ENCODE measurements around the gene KIF26B.

KIF26B gene

DNA sequence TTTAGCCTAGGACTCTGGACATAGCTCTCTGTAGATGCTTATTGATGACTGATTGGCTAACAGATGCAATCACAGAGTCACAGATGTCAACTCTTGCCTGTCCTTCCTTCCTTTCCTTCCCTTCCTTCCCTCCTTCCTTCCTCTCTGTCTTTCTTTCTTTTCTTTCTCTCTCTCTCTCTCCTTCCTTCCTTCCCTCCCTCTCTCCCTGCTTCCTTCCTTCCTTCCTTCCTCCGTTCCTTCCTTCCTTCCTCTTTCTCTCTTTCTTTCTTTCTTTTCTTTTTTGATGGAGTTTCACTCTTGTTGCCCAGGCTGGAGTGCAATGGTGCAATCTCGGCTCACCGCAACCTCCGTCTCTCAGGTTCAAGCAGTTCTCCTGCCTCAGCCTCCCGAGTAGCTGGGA is 106.1 kb downstream of the KIF26B start:
- no peaks in the 10 kb centered on the region for H3K27me3 ChIP-seq (ENCODE audit: control insufficient read depth, insufficient read depth, low read length)
- H3K9me3 ChIP-seq (ENCODE audit: control insufficient read depth, low read length) = no peaks in the 10 kb centered on the region
- H3K36me3 ChIP-seq (ENCODE audit: control insufficient read depth, insufficient read depth, low read length) = no peaks in the 10 kb centered on the region
- peaks cover 36% of the 10 kb centered on the region for H3K4me1 ChIP-seq (ENCODE audit: control insufficient read depth, insufficient read depth, low read length)
- H3K4me3 ChIP-seq (ENCODE audit: low read length) = no peak overlapping the region
- no peak overlapping the region for H3K9ac ChIP-seq (ENCODE audit: low read length)

DNA sequence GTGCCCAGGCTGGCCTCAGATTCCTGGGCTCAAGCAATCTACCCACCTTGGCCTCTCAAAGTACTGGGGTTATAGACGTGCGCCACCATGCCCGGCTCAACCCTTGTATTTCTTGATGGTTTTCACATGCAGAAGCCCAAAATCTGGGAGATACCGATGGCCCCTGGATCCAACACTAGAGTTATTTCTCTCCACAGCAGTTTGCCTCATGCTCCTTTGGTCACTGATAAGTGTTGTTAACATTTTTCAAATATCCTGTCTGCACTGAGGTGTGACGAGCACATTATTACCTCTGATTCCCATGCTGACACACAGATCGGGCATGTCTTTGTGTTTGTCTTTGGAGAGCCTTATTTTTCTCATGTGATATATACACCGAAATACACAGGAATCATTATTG is 107.0 kb downstream of the KIF26B start:
- Histone ChIP-seq H3K27me3 (ENCODE audit: control insufficient read depth, insufficient read depth, low read length) (no peaks in the 10 kb centered on the region), H3K9me3 (ENCODE audit: control insufficient read depth, low read length) (no peaks in the 10 kb centered on the region), H3K9ac (ENCODE audit: low read length) (no peak overlapping the region), H3K4me1 (ENCODE audit: control insufficient read depth, insufficient read depth, low read length) (peaks cover 27% of the 10 kb centered on the region), H3K36me3 (ENCODE audit: control insufficient read depth, insufficient read depth, low read length) (no peaks in the 10 kb centered on the region), H3K4me3 (ENCODE audit: low read length) (no peak overlapping the region)

DNA sequence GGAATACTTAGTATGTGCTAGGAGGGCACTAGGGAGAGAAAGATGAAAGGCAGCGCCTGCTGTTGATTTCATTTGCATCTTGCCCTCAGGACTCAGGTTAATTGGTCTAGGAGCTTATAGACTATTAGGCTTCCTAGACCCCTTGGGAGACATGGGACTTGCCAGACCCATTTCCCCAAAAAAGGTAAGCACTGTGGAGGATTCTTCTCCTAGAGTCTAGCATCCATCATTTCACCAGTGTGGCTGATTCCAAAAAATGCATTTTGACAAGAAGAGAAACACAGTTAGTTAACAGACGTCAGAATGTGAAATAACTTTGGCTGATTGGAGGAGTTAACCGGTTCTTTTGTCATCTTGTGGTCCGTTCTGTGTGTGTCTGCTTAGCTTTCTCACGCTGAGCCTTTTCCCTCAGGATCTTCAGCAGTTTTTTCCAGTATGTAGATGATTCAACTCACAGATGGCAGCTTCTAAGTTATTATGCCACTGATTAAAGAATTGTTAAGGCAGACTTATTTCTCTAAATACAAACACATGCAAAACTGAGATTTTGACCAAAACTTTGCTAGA is 108.8 kb downstream of the KIF26B start:
- H3K4me1 ChIP-seq (ENCODE audit: control insufficient read depth, insufficient read depth, low read length) = peaks cover 13% of the 10 kb centered on the region
- H3K27me3 ChIP-seq (ENCODE audit: control insufficient read depth, insufficient read depth, low read length) = no peaks in the 10 kb centered on the region
- H3K4me3 ChIP-seq (ENCODE audit: low read length) = no peak overlapping the region
- no peak overlapping the region for H3K9ac ChIP-seq (ENCODE audit: low read length)
- no peaks in the 10 kb centered on the region for H3K36me3 ChIP-seq (ENCODE audit: control insufficient read depth, insufficient read depth, low read length)
- no peaks in the 10 kb centered on the region for H3K9me3 ChIP-seq (ENCODE audit: control insufficient read depth, low read length)

DNA sequence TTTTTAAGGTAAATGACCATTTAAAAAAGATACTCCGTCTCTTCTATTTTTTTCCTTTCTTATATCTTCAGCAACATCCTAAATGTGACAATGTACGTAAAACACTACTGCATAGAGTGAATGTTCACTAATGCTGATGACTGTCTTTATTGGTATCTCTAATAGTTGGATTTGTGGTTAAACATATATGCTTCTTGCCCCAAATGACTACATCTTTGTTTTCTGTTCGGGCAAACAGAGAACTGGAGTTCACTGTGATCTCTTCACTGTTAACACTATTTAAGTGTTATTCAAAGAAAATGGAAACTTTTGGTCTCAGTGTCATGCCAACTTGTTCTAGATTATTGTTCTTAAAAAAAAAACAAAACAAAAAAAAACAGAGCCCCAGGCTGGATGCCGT is 109.4 kb downstream of the KIF26B start:
- H3K9me3 ChIP-seq (ENCODE audit: control insufficient read depth, low read length) = no peaks in the 10 kb centered on the region
- no peak overlapping the region for H3K9ac ChIP-seq (ENCODE audit: low read length)
- no peaks in the 10 kb centered on the region for H3K27me3 ChIP-seq (ENCODE audit: control insufficient read depth, insufficient read depth, low read length)
- H3K4me3 ChIP-seq (ENCODE audit: low read length) = no peak overlapping the region
- H3K36me3 ChIP-seq (ENCODE audit: control insufficient read depth, insufficient read depth, low read length) = no peaks in the 10 kb centered on the region
- peaks cover 7% of the 10 kb centered on the region for H3K4me1 ChIP-seq (ENCODE audit: control insufficient read depth, insufficient read depth, low read length)

DNA sequence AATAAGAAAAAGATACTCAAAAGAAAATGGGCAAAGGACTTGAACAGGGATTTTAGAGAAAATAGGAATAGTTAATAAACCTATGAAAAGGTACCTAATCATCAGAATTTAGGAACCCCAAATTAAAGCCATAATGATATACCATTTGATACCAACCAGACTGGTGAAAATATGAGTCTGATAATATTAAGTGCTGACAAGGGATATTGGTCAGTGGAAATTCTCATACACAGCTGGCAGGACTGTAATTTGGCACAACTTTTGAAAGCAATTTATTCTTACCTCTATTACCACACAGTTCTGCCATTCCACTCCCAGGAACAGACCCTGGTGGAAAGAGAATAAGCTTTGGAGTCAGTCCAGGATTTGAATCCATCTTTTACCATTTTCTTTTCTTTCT is 111.3 kb downstream of the KIF26B start:
- Histone ChIP-seq H3K4me3 (ENCODE audit: low read length) (no peak overlapping the region), H3K9me3 (ENCODE audit: control insufficient read depth, low read length) (no peaks in the 10 kb centered on the region), H3K27me3 (ENCODE audit: control insufficient read depth, insufficient read depth, low read length) (no peaks in the 10 kb centered on the region), H3K4me1 (ENCODE audit: control insufficient read depth, insufficient read depth, low read length) (peaks cover 4% of the 10 kb centered on the region), H3K36me3 (ENCODE audit: control insufficient read depth, insufficient read depth, low read length) (no peaks in the 10 kb centered on the region), H3K9ac (ENCODE audit: low read length) (no peak overlapping the region)

DNA sequence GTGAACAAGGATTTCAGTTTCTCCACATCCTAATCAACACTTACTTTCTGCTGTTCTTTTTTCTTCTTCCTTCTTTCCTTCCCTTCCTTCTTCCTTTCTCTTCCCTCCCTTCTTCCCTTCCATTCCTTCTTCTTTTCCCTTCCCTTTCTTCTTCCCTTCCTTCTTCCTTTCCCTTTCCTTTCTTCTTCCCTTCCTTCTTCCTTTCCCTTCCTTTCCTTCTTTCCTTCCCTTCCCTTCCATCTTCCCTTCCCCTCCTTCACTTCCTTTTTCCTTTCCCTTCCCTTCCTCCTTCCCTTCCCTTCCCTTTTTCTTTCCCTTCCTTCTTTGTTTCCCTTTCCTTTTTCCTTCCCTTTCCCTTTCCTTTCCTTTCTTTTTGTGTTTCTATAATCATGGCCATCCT is 115.3 kb downstream of the KIF26B start:
- no peak overlapping the region for H3K9ac ChIP-seq (ENCODE audit: low read length)
- no peaks in the 10 kb centered on the region for H3K27me3 ChIP-seq (ENCODE audit: control insufficient read depth, insufficient read depth, low read length)
- no peaks in the 10 kb centered on the region for H3K9me3 ChIP-seq (ENCODE audit: control insufficient read depth, low read length)
- no peak overlapping the region for H3K4me3 ChIP-seq (ENCODE audit: low read length)
- H3K4me1 ChIP-seq (ENCODE audit: control insufficient read depth, insufficient read depth, low read length) = peaks cover 4% of the 10 kb centered on the region
- no peaks in the 10 kb centered on the region for H3K36me3 ChIP-seq (ENCODE audit: control insufficient read depth, insufficient read depth, low read length)

DNA sequence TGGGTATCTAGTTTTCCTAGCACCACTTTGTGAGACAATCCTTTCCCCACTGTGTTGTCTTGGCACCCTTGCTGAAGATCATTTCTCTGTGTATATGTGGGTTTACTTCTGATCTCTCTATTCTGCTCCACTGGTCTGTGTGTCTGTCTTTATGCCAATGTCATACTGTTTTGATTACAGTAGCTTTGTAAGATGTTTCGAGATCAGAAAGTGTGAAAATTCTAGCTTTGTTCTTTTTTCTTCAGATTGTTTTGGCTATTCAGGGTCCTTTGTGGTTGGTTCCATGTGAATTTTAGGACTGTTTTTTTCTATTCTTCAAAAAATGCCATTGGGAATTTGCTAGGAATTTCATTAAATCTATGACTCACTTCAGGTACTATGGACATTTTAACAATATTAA is 116.2 kb downstream of the KIF26B start:
- Histone ChIP-seq H3K27me3 (ENCODE audit: control insufficient read depth, insufficient read depth, low read length) (no peaks in the 10 kb centered on the region), H3K9me3 (ENCODE audit: control insufficient read depth, low read length) (no peaks in the 10 kb centered on the region), H3K36me3 (ENCODE audit: control insufficient read depth, insufficient read depth, low read length) (no peaks in the 10 kb centered on the region), H3K4me3 (ENCODE audit: low read length) (no peak overlapping the region), H3K9ac (ENCODE audit: low read length) (no peak overlapping the region), H3K4me1 (ENCODE audit: control insufficient read depth, insufficient read depth, low read length) (peaks cover 4% of the 10 kb centered on the region)

DNA sequence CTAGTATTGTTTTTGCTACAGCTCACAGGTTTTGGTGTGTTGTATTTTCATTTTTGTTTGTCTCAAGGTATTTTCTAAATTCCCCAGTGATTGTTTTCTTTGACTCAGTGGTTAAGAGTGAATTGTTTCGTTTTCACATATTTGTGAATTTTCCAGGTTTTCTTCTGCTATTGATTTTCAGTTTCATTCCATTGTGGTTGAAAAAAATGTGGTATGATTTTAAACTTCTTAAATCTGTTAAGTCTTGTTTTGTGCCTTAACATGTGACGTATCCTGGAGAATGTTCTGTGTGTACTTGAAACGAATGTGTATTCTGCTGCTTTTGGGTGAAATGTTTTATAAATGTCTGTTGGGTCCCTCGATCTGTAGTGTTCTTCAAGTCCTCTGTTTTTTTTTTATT is 117.9 kb downstream of the KIF26B start:
- H3K9me3 ChIP-seq (ENCODE audit: control insufficient read depth, low read length) = no peaks in the 10 kb centered on the region
- H3K4me3 ChIP-seq (ENCODE audit: low read length) = no peak overlapping the region
- no peaks in the 10 kb centered on the region for H3K4me1 ChIP-seq (ENCODE audit: control insufficient read depth, insufficient read depth, low read length)
- no peaks in the 10 kb centered on the region for H3K36me3 ChIP-seq (ENCODE audit: control insufficient read depth, insufficient read depth, low read length)
- no peaks in the 10 kb centered on the region for H3K27me3 ChIP-seq (ENCODE audit: control insufficient read depth, insufficient read depth, low read length)
- no peak overlapping the region for H3K9ac ChIP-seq (ENCODE audit: low read length)

DNA sequence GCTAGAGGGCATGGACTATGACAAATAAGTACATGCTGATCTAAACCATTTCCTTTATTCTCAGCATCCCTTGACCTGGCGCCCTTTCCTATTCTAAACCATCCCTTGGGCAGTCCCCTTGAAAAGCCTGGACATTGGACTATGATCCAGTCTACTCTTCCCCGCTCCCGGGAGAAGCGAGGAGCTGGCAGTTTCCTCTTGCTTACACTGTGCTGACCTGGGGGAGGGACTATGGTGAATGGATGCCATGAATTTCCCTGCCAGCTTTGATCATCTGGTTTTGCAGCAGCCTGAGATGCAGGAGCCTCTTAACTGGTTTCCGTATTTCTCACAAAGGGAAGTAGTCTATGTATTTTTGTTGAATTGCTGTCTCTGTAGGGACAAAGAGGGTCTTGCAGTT is 121.7 kb downstream of the KIF26B start:
- no peaks in the 10 kb centered on the region for H3K4me1 ChIP-seq (ENCODE audit: control insufficient read depth, insufficient read depth, low read length)
- H3K27me3 ChIP-seq (ENCODE audit: control insufficient read depth, insufficient read depth, low read length) = no peaks in the 10 kb centered on the region
- no peaks in the 10 kb centered on the region for H3K9me3 ChIP-seq (ENCODE audit: control insufficient read depth, low read length)
- no peaks in the 10 kb centered on the region for H3K36me3 ChIP-seq (ENCODE audit: control insufficient read depth, insufficient read depth, low read length)
- no peak overlapping the region for H3K9ac ChIP-seq (ENCODE audit: low read length)
- H3K4me3 ChIP-seq (ENCODE audit: low read length) = no peak overlapping the region

DNA sequence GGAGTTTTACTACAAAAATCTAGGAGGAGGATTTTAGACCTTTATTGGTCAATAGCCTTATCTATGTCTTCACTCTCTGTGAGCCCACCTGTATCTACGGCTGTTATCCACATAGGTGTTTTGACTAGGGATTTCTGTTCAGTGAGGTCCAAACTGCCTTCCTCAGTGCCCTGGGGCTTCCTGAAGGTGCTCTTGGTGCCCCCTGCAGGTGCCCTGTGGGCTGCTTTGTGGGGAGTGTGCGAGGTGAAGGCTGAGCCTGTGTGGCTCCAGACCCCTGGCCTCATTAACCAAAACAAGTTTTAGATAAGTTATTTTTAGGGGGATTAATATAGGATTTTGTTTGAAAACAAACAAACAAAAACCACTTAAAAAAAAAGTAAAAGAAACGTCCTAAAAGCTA is 122.5 kb downstream of the KIF26B start:
- no peak overlapping the region for H3K4me3 ChIP-seq (ENCODE audit: low read length)
- no peaks in the 10 kb centered on the region for H3K27me3 ChIP-seq (ENCODE audit: control insufficient read depth, insufficient read depth, low read length)
- H3K36me3 ChIP-seq (ENCODE audit: control insufficient read depth, insufficient read depth, low read length) = no peaks in the 10 kb centered on the region
- no peaks in the 10 kb centered on the region for H3K9me3 ChIP-seq (ENCODE audit: control insufficient read depth, low read length)
- H3K9ac ChIP-seq (ENCODE audit: low read length) = no peak overlapping the region
- no peaks in the 10 kb centered on the region for H3K4me1 ChIP-seq (ENCODE audit: control insufficient read depth, insufficient read depth, low read length)

DNA sequence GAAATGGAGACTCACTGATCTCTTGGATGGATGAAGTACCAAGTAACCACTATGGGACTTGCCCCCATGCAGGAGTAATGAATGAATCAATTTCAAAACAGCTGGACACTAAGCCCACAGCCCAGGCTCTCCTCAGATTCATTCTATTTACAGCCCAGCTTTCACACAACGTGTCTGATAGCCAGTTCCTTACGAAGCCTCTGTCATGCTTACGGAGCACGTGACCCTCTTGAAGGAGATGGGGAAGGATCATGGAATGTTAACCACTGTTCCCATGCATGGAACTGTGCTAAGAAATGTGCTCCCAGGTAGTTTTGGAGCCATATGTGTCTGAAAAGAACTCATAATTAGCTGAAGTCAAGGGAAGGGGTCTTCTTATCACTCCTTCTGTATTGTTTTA is 124.1 kb downstream of the KIF26B start:
- H3K9ac ChIP-seq (ENCODE audit: low read length) = no peak overlapping the region
- no peaks in the 10 kb centered on the region for H3K4me1 ChIP-seq (ENCODE audit: control insufficient read depth, insufficient read depth, low read length)
- H3K27me3 ChIP-seq (ENCODE audit: control insufficient read depth, insufficient read depth, low read length) = no peaks in the 10 kb centered on the region
- H3K9me3 ChIP-seq (ENCODE audit: control insufficient read depth, low read length) = no peaks in the 10 kb centered on the region
- H3K36me3 ChIP-seq (ENCODE audit: control insufficient read depth, insufficient read depth, low read length) = no peaks in the 10 kb centered on the region
- no peak overlapping the region for H3K4me3 ChIP-seq (ENCODE audit: low read length)

DNA sequence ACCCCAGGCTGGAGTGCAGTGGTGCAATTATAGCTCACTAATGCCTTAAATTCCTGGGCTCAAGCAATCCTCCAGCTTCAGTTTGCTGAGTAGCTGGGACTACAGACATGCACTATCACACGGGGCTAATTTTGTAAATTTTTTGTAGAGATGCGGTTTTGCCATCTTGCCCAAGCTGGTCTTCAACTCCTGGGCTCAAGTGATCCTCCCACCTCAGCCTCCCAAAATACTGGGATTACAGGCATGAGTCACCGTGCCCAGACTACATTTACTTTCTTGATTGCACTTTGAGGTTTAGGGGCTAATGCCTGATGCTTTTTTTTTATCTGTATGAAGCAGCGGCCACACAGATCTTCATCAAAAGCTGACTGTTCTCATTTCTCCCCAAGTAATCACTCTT is 124.6 kb downstream of the KIF26B start:
- Histone ChIP-seq H3K27me3 (ENCODE audit: control insufficient read depth, insufficient read depth, low read length) (no peaks in the 10 kb centered on the region), H3K9ac (ENCODE audit: low read length) (no peak overlapping the region), H3K4me1 (ENCODE audit: control insufficient read depth, insufficient read depth, low read length) (no peaks in the 10 kb centered on the region), H3K9me3 (ENCODE audit: control insufficient read depth, low read length) (no peaks in the 10 kb centered on the region), H3K36me3 (ENCODE audit: control insufficient read depth, insufficient read depth, low read length) (no peaks in the 10 kb centered on the region), H3K4me3 (ENCODE audit: low read length) (no peak overlapping the region)

DNA sequence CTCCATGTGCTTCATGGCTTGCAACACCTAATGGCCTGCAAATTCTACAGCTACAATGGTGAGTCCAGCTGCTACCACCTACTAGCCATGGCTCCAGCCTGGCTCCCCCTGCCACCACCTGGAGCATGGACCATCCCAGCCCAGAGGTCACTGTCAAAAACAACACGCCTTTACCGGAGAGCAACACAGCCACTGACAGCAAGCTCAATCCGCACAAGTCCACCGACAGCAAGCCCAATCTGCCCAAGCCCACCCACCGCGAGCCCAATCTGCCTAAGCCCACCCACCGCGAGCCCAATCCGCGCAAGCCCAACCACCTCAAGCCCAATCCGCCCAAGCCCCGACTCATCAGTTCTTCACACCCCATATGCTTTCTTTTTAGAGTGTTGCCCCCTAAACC is 128.2 kb downstream of the KIF26B start:
- H3K9me3 ChIP-seq (ENCODE audit: control insufficient read depth, low read length) = no peaks in the 10 kb centered on the region
- H3K4me1 ChIP-seq (ENCODE audit: control insufficient read depth, insufficient read depth, low read length) = no peaks in the 10 kb centered on the region
- no peaks in the 10 kb centered on the region for H3K27me3 ChIP-seq (ENCODE audit: control insufficient read depth, insufficient read depth, low read length)
- no peaks in the 10 kb centered on the region for H3K36me3 ChIP-seq (ENCODE audit: control insufficient read depth, insufficient read depth, low read length)
- H3K9ac ChIP-seq (ENCODE audit: low read length) = no peak overlapping the region
- H3K4me3 ChIP-seq (ENCODE audit: low read length) = no peak overlapping the region
